Adrenal gland (tissue), 5 donors: ENCODE results near the gene SDK2.

Experiments
- POLR2A ChIP-seq, 2 donors: fragments of 450-650 bp; IDR thresholded peaks; one replicate each; pipeline ENCODE4 v1.6.1; 2017; ENCODE audit warnings: antibody characterized with exemption in 2 of 2, mild to moderate bottlenecking in 2 of 2, moderate library complexity in 1 of 2
- TF ChIP-seq, protein P1 (sequence below), 6 experiments: fragments of 450-650 bp in 4 of 6; fragments of 200-600 bp in 2 of 6; sonication (generic) in 1 of 6; IDR thresholded peaks; 1 replicate in 5 of 6; 2 replicates in 1 of 6; pipeline versions ENCODE4 v1.5.1 to v1.8.0; 2016 to 2021; ENCODE audit warnings: antibody characterized with exemption in 6 of 6, mild to moderate bottlenecking in 2 of 6, moderate library complexity in 1 of 6
- donor health status: DM: no; HTN: no; CAD: no.

DNA sequence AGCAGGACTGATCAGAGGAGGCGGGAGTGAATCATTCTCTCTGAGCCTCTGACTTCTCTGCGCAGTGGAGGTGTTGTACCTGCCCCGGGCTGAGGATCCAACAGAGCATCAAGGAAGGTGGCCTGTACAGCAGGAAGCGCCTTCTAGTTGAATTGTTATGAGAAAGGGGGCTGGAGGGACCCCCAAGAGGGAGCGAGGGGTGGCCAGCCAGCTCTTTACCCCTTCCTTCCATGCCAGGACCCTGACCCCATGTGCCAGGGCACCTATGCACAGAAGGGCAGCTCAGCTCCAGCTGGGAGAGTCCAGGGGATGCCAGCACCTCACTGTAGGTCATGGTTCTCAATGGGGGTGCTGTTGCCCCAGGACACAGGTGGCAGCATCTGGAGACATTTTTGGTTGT is 149.3 kb downstream of the SDK2 start:
- TF ChIP-seq POLR2A (IDR thresholded peaks at IDR 0.05) = no peak
- TF ChIP-seq, protein P1, sequence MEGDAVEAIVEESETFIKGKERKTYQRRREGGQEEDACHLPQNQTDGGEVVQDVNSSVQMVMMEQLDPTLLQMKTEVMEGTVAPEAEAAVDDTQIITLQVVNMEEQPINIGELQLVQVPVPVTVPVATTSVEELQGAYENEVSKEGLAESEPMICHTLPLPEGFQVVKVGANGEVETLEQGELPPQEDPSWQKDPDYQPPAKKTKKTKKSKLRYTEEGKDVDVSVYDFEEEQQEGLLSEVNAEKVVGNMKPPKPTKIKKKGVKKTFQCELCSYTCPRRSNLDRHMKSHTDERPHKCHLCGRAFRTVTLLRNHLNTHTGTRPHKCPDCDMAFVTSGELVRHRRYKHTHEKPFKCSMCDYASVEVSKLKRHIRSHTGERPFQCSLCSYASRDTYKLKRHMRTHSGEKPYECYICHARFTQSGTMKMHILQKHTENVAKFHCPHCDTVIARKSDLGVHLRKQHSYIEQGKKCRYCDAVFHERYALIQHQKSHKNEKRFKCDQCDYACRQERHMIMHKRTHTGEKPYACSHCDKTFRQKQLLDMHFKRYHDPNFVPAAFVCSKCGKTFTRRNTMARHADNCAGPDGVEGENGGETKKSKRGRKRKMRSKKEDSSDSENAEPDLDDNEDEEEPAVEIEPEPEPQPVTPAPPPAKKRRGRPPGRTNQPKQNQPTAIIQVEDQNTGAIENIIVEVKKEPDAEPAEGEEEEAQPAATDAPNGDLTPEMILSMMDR (IDR thresholded peaks at IDR 0.05) = no peak
